HCT116 (cell line): ENCODE measurements around the gene MAN2B2.

Source experiments
- CBX3 ChIP-seq: IDR thresholded peaks from 2 replicates; pipeline ENCODE4 v1.6.1; 2012; ENCODE audit warnings: low read depth
- EZH2 ChIP-seq: fragments of 200-600 bp; sonication (generic); IDR thresholded peaks from 2 replicates; pipeline ENCODE4 v1.6.1; 2017; ENCODE audit warnings: antibody characterized with exemption, mixed run types
- EZH2phosphoT487 ChIP-seq: fragments of 200-600 bp; IDR thresholded peaks from 2 replicates; pipeline ENCODE4 v1.6.1; 2018; ENCODE audit warnings: antibody characterized with exemption, borderline replicate concordance
- JUND ChIP-seq: IDR thresholded peaks from 2 replicates; pipeline ENCODE4 v1.6.1; 2012
- POLR2A ChIP-seq: IDR thresholded peaks from 2 replicates; pipeline ENCODE4 v1.7.0; 2011; ENCODE audit warnings: borderline replicate concordance; ENCODE audit not compliant: insufficient read depth, insufficient read length; ENCODE audit errors: extremely low read depth
- POLR2AphosphoS5 ChIP-seq: IDR thresholded peaks from 2 replicates; pipeline ENCODE4 v1.6.1; 2011; ENCODE audit warnings: mild to moderate bottlenecking, low read depth, low read length, moderate library complexity
- RAD21 ChIP-seq: IDR thresholded peaks from 2 replicates; pipeline ENCODE4 v1.6.1; 2012; ENCODE audit warnings: low read depth, mild to moderate bottlenecking
- SP1 ChIP-seq: IDR thresholded peaks from 2 replicates; pipeline ENCODE4 v1.6.1; 2012; ENCODE audit warnings: low read depth
- SRF ChIP-seq: IDR thresholded peaks from 2 replicates; pipeline ENCODE4 v1.6.1; 2012; ENCODE audit warnings: low read depth
- TCF7L2 ChIP-seq: IDR thresholded peaks from 2 replicates; pipeline ENCODE4 v1.7.0; 2011; ENCODE audit warnings: borderline replicate concordance, inconsistent platforms; ENCODE audit not compliant: insufficient read depth, insufficient read length; ENCODE audit errors: extremely low read depth
- YY1 ChIP-seq: IDR thresholded peaks from 2 replicates; pipeline ENCODE4 v1.6.1; 2011; ENCODE audit warnings: low read length, low read depth, moderate library complexity, mild to moderate bottlenecking; ENCODE audit not compliant: insufficient replicate concordance; ENCODE audit errors: extremely low read depth
- TF ChIP-seq, protein P1 (sequence below), 3 experiments: fragments of 200-600 bp in 1 of 3; sonication (generic) in 1 of 3; IDR thresholded peaks in 2 of 3; conservative IDR thresholded peaks in 1 of 3; 2 replicates each; pipeline ENCODE4 v1.5.1; 2012 to 2017; ENCODE audit warnings: low read depth in 2 of 3, low read length in 2 of 3, antibody characterized with exemption in 1 of 3, borderline replicate concordance in 1 of 3, control low read depth in 1 of 3, mild to moderate bottlenecking in 1 of 3, mixed read lengths in 1 of 3, mixed run types in 1 of 3, moderate library complexity in 1 of 3; ENCODE audit not compliant: insufficient read depth in 1 of 3
- TF ChIP-seq, protein P2 (sequence below): IDR thresholded peaks from 2 replicates; pipeline ENCODE4 v1.6.1; 2012

DNA sequence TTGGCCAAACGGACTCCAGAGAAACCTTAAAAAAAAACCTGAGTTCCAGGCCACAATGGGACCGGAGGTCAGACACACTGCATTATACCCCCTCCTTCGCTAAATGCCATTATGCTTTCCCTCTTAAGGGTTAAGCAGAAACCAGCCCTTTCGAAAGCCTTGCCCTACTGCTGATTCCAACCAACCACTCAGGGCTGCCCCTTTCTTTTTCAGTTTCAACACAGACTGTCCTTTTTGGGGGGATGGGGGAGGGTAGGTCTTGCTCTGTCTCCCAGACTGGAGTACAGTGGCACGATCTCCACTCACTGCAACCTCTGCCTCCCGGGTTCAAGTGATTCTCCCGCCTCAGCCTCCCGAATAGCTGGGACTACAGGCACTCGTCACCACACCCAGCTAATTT, 49.5 kb upstream of the MAN2B2 start:
- TF ChIP-seq, protein P1, sequence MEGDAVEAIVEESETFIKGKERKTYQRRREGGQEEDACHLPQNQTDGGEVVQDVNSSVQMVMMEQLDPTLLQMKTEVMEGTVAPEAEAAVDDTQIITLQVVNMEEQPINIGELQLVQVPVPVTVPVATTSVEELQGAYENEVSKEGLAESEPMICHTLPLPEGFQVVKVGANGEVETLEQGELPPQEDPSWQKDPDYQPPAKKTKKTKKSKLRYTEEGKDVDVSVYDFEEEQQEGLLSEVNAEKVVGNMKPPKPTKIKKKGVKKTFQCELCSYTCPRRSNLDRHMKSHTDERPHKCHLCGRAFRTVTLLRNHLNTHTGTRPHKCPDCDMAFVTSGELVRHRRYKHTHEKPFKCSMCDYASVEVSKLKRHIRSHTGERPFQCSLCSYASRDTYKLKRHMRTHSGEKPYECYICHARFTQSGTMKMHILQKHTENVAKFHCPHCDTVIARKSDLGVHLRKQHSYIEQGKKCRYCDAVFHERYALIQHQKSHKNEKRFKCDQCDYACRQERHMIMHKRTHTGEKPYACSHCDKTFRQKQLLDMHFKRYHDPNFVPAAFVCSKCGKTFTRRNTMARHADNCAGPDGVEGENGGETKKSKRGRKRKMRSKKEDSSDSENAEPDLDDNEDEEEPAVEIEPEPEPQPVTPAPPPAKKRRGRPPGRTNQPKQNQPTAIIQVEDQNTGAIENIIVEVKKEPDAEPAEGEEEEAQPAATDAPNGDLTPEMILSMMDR (IDR thresholded peaks at IDR 0.05 in 2 of 3, conservative IDR thresholded peaks at IDR 0.05 in 1 of 3; ENCODE audit: borderline replicate concordance in 1 of 3, insufficient read depth in 1 of 3, low read depth in 2 of 3, low read length in 2 of 3) = no peak
- no peak for TF ChIP-seq TCF7L2
- no peak for TF ChIP-seq JUND
- no peak for TF ChIP-seq SP1
- TF ChIP-seq POLR2A = no peak
- no peak for TF ChIP-seq CBX3
- TF ChIP-seq EZH2phosphoT487 = no peak
- TF ChIP-seq SRF = no peak
- TF ChIP-seq EZH2 = no peak
- TF ChIP-seq YY1 = no peak
- TF ChIP-seq POLR2AphosphoS5 = no peak
- no peak for TF ChIP-seq RAD21
- TF ChIP-seq, protein P2, sequence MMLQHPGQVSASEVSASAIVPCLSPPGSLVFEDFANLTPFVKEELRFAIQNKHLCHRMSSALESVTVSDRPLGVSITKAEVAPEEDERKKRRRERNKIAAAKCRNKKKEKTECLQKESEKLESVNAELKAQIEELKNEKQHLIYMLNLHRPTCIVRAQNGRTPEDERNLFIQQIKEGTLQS = no peak
